ENCODE results near the gene ADAM12. TPM values are rescaled to one million over a fixed set of nuclear protein-coding genes. Genes with fewer than 3 reads are reported as not detected.

ADAM12 gene
- total and polyA plus RNA-seq, 2 experiments from 2014 or later = 0.13 to 0.87 TPM

DNA sequence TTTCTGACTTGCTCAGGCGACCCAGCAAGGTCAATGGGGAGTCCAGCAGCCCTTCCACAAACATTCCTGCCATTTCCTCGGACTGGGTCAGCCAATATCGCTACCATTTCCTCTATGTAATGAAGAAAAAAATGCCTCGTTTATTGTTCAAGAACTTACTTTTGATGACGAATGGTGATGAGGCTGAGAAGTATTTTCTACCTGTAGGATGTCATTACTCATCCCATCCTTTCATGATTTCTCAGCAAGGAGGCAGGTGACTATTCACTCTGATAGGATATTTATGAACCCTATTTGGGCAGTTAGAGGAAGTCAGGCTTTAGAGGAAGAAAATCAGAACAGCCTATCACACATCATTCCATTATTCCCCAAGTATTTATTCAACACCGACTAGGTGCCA is 313.3 kb downstream of the ADAM12 start:
- Mint-ChIP-seq H3K4me3 (no peak overlapping the region), H3K27me3 (ENCODE audit: insufficient read depth, low read depth, poor library complexity) (no peaks in the 10 kb centered on the region), H3K4me1 (no peaks in the 10 kb centered on the region), H3K27ac (no peak overlapping the region), H3K9me3 (peaks cover 5% of the 10 kb centered on the region; the same call in 2 of the 3 replicates), H3K36me3 (ENCODE audit: low read depth) (no peaks in the 10 kb centered on the region)
- Histone ChIP-seq H4K20me1 (replicated peaks; ENCODE audit: insufficient read depth) (no peaks in the 10 kb centered on the region), H3K9me2 (ENCODE audit: insufficient read depth) (0 out of 2 replicates have a peak, but pooled peaks cover under 1% of the 10 kb centered on the region), H3F3A (replicated peaks; ENCODE audit: low read depth) (no peaks in the 10 kb centered on the region), H3K27ac (ENCODE audit: low read depth) (no peak overlapping the region), H2AFZ (no peak overlapping the region), H3K4me3 (no peak overlapping the region), H3K4me2 (no peak overlapping the region), H3K27me3 (ENCODE audit: insufficient read depth) (no peaks in the 10 kb centered on the region), H3K36me3 (ENCODE audit: insufficient read depth) (no peaks in the 10 kb centered on the region), H3K4me1 (ENCODE audit: insufficient read depth) (no peaks in the 10 kb centered on the region), H3K79me2 (replicated peaks; ENCODE audit: insufficient read depth) (no peaks in the 10 kb centered on the region)
- no peak for DNase-seq (ENCODE audit: low spot score)
- ATAC-seq = no peak
- TF ChIP-seq, protein P1, sequence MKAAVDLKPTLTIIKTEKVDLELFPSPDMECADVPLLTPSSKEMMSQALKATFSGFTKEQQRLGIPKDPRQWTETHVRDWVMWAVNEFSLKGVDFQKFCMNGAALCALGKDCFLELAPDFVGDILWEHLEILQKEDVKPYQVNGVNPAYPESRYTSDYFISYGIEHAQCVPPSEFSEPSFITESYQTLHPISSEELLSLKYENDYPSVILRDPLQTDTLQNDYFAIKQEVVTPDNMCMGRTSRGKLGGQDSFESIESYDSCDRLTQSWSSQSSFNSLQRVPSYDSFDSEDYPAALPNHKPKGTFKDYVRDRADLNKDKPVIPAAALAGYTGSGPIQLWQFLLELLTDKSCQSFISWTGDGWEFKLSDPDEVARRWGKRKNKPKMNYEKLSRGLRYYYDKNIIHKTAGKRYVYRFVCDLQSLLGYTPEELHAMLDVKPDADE (IDR thresholded peaks at IDR 0.05) = no peak
- no peak for TF ChIP-seq ZNF114 (CRISPR knock-in tag; IDR thresholded peaks at IDR 0.05)
- TF ChIP-seq POLR2AphosphoS5 (IDR thresholded peaks at IDR 0.05; ENCODE audit: low read depth) = no peak
- TF ChIP-seq, protein P2, sequence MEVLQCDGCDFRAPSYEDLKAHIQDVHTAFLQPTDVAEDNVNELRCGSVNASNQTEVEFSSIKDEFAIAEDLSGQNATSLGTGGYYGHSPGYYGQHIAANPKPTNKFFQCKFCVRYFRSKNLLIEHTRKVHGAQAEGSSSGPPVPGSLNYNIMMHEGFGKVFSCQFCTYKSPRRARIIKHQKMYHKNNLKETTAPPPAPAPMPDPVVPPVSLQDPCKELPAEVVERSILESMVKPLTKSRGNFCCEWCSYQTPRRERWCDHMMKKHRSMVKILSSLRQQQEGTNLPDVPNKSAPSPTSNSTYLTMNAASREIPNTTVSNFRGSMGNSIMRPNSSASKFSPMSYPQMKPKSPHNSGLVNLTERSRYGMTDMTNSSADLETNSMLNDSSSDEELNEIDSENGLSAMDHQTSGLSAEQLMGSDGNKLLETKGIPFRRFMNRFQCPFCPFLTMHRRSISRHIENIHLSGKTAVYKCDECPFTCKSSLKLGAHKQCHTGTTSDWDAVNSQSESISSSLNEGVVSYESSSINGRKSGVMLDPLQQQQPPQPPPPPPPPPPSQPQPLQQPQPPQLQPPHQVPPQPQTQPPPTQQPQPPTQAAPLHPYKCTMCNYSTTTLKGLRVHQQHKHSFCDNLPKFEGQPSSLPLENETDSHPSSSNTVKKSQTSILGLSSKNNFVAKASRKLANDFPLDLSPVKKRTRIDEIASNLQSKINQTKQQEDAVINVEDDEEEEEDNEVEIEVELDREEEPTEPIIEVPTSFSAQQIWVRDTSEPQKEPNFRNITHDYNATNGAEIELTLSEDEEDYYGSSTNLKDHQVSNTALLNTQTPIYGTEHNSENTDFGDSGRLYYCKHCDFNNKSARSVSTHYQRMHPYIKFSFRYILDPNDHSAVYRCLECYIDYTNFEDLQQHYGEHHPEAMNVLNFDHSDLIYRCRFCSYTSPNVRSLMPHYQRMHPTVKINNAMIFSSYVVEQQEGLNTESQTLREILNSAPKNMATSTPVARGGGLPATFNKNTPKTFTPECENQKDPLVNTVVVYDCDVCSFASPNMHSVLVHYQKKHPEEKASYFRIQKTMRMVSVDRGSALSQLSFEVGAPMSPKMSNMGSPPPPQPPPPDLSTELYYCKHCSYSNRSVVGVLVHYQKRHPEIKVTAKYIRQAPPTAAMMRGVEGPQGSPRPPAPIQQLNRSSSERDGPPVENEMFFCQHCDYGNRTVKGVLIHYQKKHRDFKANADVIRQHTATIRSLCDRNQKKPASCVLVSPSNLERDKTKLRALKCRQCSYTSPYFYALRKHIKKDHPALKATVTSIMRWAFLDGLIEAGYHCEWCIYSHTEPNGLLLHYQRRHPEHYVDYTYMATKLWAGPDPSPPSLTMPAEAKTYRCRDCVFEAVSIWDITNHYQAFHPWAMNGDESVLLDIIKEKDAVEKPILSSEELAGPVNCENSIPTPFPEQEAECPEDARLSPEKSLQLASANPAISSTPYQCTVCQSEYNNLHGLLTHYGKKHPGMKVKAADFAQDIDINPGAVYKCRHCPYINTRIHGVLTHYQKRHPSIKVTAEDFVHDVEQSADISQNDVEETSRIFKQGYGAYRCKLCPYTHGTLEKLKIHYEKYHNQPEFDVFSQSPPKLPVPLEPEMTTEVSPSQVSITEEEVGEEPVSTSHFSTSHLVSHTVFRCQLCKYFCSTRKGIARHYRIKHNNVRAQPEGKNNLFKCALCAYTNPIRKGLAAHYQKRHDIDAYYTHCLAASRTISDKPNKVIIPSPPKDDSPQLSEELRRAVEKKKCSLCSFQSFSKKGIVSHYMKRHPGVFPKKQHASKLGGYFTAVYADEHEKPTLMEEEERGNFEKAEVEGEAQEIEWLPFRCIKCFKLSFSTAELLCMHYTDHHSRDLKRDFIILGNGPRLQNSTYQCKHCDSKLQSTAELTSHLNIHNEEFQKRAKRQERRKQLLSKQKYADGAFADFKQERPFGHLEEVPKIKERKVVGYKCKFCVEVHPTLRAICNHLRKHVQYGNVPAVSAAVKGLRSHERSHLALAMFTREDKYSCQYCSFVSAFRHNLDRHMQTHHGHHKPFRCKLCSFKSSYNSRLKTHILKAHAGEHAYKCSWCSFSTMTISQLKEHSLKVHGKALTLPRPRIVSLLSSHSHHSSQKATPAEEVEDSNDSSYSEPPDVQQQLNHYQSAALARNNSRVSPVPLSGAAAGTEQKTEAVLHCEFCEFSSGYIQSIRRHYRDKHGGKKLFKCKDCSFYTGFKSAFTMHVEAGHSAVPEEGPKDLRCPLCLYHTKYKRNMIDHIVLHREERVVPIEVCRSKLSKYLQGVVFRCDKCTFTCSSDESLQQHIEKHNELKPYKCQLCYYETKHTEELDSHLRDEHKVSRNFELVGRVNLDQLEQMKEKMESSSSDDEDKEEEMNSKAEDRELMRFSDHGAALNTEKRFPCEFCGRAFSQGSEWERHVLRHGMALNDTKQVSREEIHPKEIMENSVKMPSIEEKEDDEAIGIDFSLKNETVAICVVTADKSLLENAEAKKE (CRISPR knock-in tag; IDR thresholded peaks at IDR 0.05) = no peak
- TF ChIP-seq STAT1 (IDR thresholded peaks at IDR 0.05; ENCODE audit: unreplicated experiment) = no peak
- TF ChIP-seq, protein P3, sequence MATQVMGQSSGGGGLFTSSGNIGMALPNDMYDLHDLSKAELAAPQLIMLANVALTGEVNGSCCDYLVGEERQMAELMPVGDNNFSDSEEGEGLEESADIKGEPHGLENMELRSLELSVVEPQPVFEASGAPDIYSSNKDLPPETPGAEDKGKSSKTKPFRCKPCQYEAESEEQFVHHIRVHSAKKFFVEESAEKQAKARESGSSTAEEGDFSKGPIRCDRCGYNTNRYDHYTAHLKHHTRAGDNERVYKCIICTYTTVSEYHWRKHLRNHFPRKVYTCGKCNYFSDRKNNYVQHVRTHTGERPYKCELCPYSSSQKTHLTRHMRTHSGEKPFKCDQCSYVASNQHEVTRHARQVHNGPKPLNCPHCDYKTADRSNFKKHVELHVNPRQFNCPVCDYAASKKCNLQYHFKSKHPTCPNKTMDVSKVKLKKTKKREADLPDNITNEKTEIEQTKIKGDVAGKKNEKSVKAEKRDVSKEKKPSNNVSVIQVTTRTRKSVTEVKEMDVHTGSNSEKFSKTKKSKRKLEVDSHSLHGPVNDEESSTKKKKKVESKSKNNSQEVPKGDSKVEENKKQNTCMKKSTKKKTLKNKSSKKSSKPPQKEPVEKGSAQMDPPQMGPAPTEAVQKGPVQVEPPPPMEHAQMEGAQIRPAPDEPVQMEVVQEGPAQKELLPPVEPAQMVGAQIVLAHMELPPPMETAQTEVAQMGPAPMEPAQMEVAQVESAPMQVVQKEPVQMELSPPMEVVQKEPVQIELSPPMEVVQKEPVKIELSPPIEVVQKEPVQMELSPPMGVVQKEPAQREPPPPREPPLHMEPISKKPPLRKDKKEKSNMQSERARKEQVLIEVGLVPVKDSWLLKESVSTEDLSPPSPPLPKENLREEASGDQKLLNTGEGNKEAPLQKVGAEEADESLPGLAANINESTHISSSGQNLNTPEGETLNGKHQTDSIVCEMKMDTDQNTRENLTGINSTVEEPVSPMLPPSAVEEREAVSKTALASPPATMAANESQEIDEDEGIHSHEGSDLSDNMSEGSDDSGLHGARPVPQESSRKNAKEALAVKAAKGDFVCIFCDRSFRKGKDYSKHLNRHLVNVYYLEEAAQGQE (IDR thresholded peaks at IDR 0.05; ENCODE audit: unreplicated experiment) = no peak
- TF ChIP-seq EZH2 (IDR thresholded peaks at IDR 0.05; ENCODE audit: low read depth, unreplicated experiment) = no peak
- no peak for TF ChIP-seq CREB1 (CRISPR knock-in tag; IDR thresholded peaks at IDR 0.05; ENCODE audit: low read depth)
- TF ChIP-seq JUNB (IDR thresholded peaks at IDR 0.05; ENCODE audit: unreplicated experiment) = no peak
- no peak for TF ChIP-seq ZNF331 (CRISPR knock-in tag; IDR thresholded peaks at IDR 0.05; ENCODE audit: low read depth)
